B cell (primary cell): ENCODE data around the gene SPEN. TPM values are rescaled to one million over a fixed set of nuclear protein-coding genes. Genes with fewer than 3 reads are reported as not detected.

ENCODE experiments used
- ATAC-seq: fragments of 200-7000 bp; cut with Tn5 transposase; one replicate; pipeline ENCODE4 v1.10.0; 2021; ENCODE audit warnings: low read depth, mild to moderate bottlenecking, moderate number of reproducible peaks, moderate library complexity
- CTCF ChIA-PET: fragments of 350-600 bp; sonication (Branson Sonifier 250); formaldehyde crosslinking; loops from one replicate; lab custom pipeline; 2021; ENCODE audit warnings: antibody characterized with exemption, inconsistent platforms; lab: Charles Lee
- POLR2A ChIA-PET: fragments of 350-600 bp; sonication (Branson Sonifier 250); formaldehyde crosslinking; loops from one replicate; lab custom pipeline; 2021; ENCODE audit warnings: antibody characterized with exemption; lab: Charles Lee
- DNase-seq: peaks from one replicate; pipeline ENCODE4 v3.0.0; 2013
- H2AFZ ChIP-seq: 2 replicates; pipeline ENCODE4 v1.6.1; 2012; ENCODE audit warnings: mild to moderate bottlenecking, low read depth, low read length; ENCODE audit not compliant: insufficient read depth, poor library complexity, severe bottlenecking
- H3K27ac ChIP-seq, 2 donors: 1 replicate in 1 of 2; 2 replicates in 1 of 2; pipeline ENCODE4 v1.5.1; 2012 to 2013; ENCODE audit warnings: low read length in 2 of 2, mild to moderate bottlenecking in 2 of 2, moderate library complexity in 1 of 2
- H3K27me3 ChIP-seq, 4 experiments: fragments of 200-600 bp in 1 of 4; sonication (generic) in 1 of 4; replicated peaks in 1 of 4; 1 replicate in 2 of 4; 2 replicates in 2 of 4; pipeline versions ENCODE4 v1.6.1 to v1.7.0; 2013 to 2016; ENCODE audit warnings: low read length in 3 of 4, mild to moderate bottlenecking in 2 of 4, mixed read lengths in 1 of 4, moderate library complexity in 1 of 4; ENCODE audit not compliant: insufficient read depth in 4 of 4, control insufficient read depth in 3 of 4; ENCODE audit errors: control extremely low read depth in 1 of 4
- H3K36me3 ChIP-seq, 2 experiments: replicated peaks in 1 of 2; 1 replicate in 1 of 2; 2 replicates in 1 of 2; pipeline versions ENCODE4 v1.6.1 to v1.7.1; 2013; ENCODE audit warnings: low read length in 1 of 2; ENCODE audit not compliant: insufficient read depth in 2 of 2, control insufficient read depth in 1 of 2; ENCODE audit errors: control extremely low read depth in 1 of 2, extremely low read depth in 1 of 2
- H3K4me1 ChIP-seq, 2 donors: fragments of 200-600 bp in 1 of 2; sonication (generic) in 1 of 2; 1 replicate in 1 of 2; 2 replicates in 1 of 2; pipeline versions ENCODE4 v1.5.1 to v1.6.1; 2013 to 2017; ENCODE audit warnings: low read length in 2 of 2; ENCODE audit not compliant: control insufficient read depth in 2 of 2, insufficient read depth in 2 of 2
- H3K4me2 ChIP-seq: replicated peaks from 2 replicates; pipeline ENCODE3; 2012; ENCODE audit warnings: mild to moderate bottlenecking, low read depth, low read length; ENCODE audit not compliant: poor library complexity, severe bottlenecking
- H3K4me3 ChIP-seq, 5 experiments: fragments of 200-600 bp in 1 of 5; sonication (generic) in 1 of 5; 1 replicate in 3 of 5; 2 replicates in 2 of 5; pipeline versions ENCODE4 v1.5.1 to v1.7.0; 2011 to 2016; ENCODE audit warnings: low read length in 4 of 5, mild to moderate bottlenecking in 4 of 5, low read depth in 2 of 5, control low read depth in 1 of 5, moderate library complexity in 1 of 5; ENCODE audit not compliant: insufficient read depth in 1 of 5; ENCODE audit errors: control extremely low read depth in 1 of 5, extremely low read depth in 1 of 5
- H3K79me2 ChIP-seq: fragments of 200-600 bp; sonication (generic); one replicate; pipeline ENCODE4 v1.6.0; 2016; ENCODE audit warnings: low read length; ENCODE audit not compliant: control insufficient read depth, insufficient read depth
- H3K9ac ChIP-seq: fragments of 200-600 bp; sonication (generic); 2 replicates; pipeline ENCODE4 v1.6.1; 2017; ENCODE audit warnings: mild to moderate bottlenecking, low read length, moderate library complexity
- H3K9me3 ChIP-seq, 3 donors: one replicate each; pipeline versions ENCODE4 v1.6.1 to v1.7.1; 2013; ENCODE audit warnings: low read length in 2 of 3; ENCODE audit not compliant: control insufficient read depth in 2 of 3, insufficient read depth in 1 of 3; ENCODE audit errors: control extremely low read depth in 1 of 3
- H4K20me1 ChIP-seq: 2 replicates; pipeline ENCODE4 v1.6.0; 2012; ENCODE audit warnings: mild to moderate bottlenecking, low read length; ENCODE audit not compliant: insufficient read depth, control insufficient read depth, poor library complexity, severe bottlenecking
- H3K27ac Mint-ChIP-seq: one replicate; pipeline ENCODE4 v1.8.0; 2021; ENCODE audit warnings: mixed read lengths
- H3K27me3 Mint-ChIP-seq: one replicate; pipeline ENCODE4 v1.8.0; 2021; ENCODE audit warnings: mixed read lengths
- H3K4me1 Mint-ChIP-seq: one replicate; pipeline ENCODE4 v1.8.0; 2021; ENCODE audit warnings: mixed read lengths
- H3K4me3 Mint-ChIP-seq: one replicate; pipeline ENCODE4 v1.8.0; 2021; ENCODE audit warnings: mixed read lengths
- H3K9me3 Mint-ChIP-seq: one replicate; pipeline ENCODE4 v1.8.0; 2022; ENCODE audit warnings: mixed read lengths; ENCODE audit not compliant: insufficient read depth
- EZH2 ChIP-seq: IDR thresholded peaks from 2 replicates; pipeline ENCODE4 v1.6.1; 2012; ENCODE audit warnings: borderline replicate concordance, low read depth, mild to moderate bottlenecking, moderate library complexity, low read length; ENCODE audit not compliant: insufficient read depth, poor library complexity, severe bottlenecking
- WGBS: methylation state at CpG from one replicate; pipeline ENCODE4 v1.1.5; 2013; ENCODE audit warnings: missing lambda C conversion rate; ENCODE audit not compliant: insufficient coverage; 5-methylcytosine and 5-hydroxymethylcytosine counted together
- intact Hi-C: fragments of 100-400 bp; cut with micrococcal nuclease; formaldehyde crosslinking; loops from one replicate; pipeline ENCODE4 v1.10.0; 2022
- polyA plus RNA-seq: library from polyadenylated mRNA; depleted of rRNA; stranded (reverse); fragments of >200 nt; gene quantifications from 2 replicates; pipeline ENCODE4 v1.2.3, GENCODE V29; 2012
- total RNA-seq, 2 donors: library from RNA; stranded (reverse); fragments of 120-200 nt in 1 of 2; gene quantifications; 1 replicate in 1 of 2; 2 replicates in 1 of 2; pipeline versions ENCODE4 v1.2.3 to v1.2.4, GENCODE V29; 2013 to 2022
- TF ChIP-seq, protein P1 (sequence below): fragments of 200-600 bp; IDR thresholded peaks from one replicate; pipeline ENCODE4 v1.8.0; 2022; ENCODE audit warnings: antibody characterized with exemption, mild to moderate bottlenecking

The SPEN gene
- total and polyA plus RNA-seq, 2 donors (not counting 1 experiment from before 2014, with no cell fraction given): 29.1 to 126 TPM

DNA sequence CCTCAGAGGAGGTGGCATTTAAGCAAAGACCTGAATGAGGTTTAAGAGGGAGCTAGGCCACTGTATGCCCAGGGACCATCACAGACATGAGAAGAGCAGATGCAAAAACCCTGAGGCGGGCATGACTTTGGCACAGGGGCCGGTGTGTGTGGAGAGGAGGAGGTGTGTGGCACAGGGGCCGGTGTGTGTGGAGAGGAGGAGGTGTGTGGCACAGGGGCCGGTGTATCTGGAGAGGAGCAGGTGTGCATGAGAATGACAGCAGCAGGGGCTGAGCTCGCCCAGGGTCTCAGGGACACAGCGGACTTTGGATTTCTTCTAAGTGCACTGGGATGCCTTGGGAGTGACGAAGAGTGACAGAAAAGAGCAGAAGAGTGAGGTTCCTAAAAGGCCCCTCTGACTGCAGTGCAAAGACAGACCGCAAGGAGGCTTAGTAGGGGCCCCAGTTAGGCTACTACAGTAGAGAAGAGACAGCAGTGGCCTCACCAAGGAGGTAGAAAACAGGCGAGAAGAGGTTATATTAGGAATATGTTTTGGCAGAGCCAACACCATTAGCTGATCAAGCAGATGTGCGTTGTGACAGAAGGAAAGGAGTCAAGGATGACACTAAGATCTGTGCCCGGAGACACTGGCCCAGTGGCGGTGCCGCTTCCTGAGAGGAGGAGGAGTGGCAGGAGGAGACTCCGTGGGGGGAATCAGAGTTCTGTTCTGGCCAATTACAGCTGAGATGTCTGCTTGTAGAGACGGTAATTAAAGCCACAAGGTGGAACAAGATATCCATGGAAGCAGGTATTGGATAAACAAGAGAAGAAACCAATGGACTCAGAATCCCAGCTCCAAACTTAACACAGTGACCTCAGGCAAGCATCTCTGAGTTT is 110.0 kb downstream of the SPEN start:
- Mint-ChIP-seq H3K9me3 (no peaks in the 10 kb centered on the region), H3K4me1 (peaks cover 62% of the 10 kb centered on the region), H3K4me3 (no peak overlapping the region), H3K27me3 (no peaks in the 10 kb centered on the region), H3K27ac (peak overlapping the region; percentile 20)
- intact Hi-C loops: no loop called here
- ChIA-PET CTCF (interaction anchor here (0.7 to 5.3 kb wide), 7 partner anchors 37 to 1632 kb away, joined by 3 to 19 read pairs (median 4); partner anchors contain the start of gene UQCRHL), POLR2A (interaction anchor here (0.7 to 0.8 kb wide), 2 partner anchors 12 to 32 kb away, joined by 4 read pairs; no protein-coding TSS in a partner anchor)
- Histone ChIP-seq H3K9ac (no peak overlapping the region), H3K4me2 (no peak overlapping the region), H3K27me3 (no peaks in the 10 kb centered on the region), H3K4me3 (no peak overlapping the region), H3K36me3 (peaks cover 0 to 20% of the 10 kb centered on the region in 2 experiments), H3K79me2 (peaks cover 98% of the 10 kb centered on the region), H2AFZ (no peak overlapping the region), H4K20me1 (peaks cover 38% of the 10 kb centered on the region), H3K27ac (no peak overlapping the region), H3K4me1 (peaks cover 15 to 17% of the 10 kb centered on the region in 2 donors), H3K9me3 (no peaks in the 10 kb centered on the region)
- TF ChIP-seq EZH2: no peak
- TF ChIP-seq, protein P1, sequence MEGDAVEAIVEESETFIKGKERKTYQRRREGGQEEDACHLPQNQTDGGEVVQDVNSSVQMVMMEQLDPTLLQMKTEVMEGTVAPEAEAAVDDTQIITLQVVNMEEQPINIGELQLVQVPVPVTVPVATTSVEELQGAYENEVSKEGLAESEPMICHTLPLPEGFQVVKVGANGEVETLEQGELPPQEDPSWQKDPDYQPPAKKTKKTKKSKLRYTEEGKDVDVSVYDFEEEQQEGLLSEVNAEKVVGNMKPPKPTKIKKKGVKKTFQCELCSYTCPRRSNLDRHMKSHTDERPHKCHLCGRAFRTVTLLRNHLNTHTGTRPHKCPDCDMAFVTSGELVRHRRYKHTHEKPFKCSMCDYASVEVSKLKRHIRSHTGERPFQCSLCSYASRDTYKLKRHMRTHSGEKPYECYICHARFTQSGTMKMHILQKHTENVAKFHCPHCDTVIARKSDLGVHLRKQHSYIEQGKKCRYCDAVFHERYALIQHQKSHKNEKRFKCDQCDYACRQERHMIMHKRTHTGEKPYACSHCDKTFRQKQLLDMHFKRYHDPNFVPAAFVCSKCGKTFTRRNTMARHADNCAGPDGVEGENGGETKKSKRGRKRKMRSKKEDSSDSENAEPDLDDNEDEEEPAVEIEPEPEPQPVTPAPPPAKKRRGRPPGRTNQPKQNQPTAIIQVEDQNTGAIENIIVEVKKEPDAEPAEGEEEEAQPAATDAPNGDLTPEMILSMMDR: no peak
- DNase-seq (peak; percentile 11), ATAC-seq (no peak)
- whole genome bisulfite sequencing: 91% methylated on average over 15 of the region's 15 CpGs

DNA sequence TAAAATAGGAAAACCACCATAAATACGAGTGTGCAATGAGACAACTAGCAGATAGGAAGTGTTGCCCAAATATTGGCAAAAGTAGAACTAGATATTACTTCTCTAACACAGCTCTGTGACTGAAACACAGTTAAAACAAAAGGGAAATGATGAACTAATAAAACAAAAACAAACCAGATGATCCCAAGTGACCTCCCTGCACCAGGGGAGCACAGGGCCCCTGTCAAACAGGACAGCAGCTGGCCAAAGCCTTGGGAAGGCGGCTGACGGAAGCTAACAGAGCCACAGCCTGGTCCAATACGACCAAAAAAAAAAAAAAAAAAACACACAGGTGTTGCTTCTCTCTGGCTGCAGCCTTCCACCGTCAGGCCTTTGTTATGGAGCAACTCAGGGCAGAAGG is 110.6 kb downstream of the SPEN start:
- Histone ChIP-seq H3K36me3 (peaks cover 0 to 20% of the 10 kb centered on the region in 2 experiments), H3K9ac (no peak overlapping the region), H3K9me3 (no peaks in the 10 kb centered on the region), H4K20me1 (peaks cover 34% of the 10 kb centered on the region), H2AFZ (no peak overlapping the region), H3K4me3 (no peak overlapping the region), H3K4me1 (peaks cover 21 to 23% of the 10 kb centered on the region in 2 donors), H3K27me3 (no peaks in the 10 kb centered on the region), H3K4me2 (no peak overlapping the region), H3K79me2 (peaks cover 100% of the 10 kb centered on the region), H3K27ac (no peak overlapping the region)
- Mint-ChIP-seq H3K4me1 (peaks cover 63% of the 10 kb centered on the region), H3K9me3 (no peaks in the 10 kb centered on the region), H3K27ac (peak overlapping the region; percentile 20), H3K4me3 (no peak overlapping the region), H3K27me3 (no peaks in the 10 kb centered on the region)
- CTCF ChIA-PET: interaction anchor here (0.7 to 5.3 kb wide), 5 partner anchors 36 to 1632 kb away, joined by 3 to 19 read pairs (median 4); no protein-coding TSS in a partner anchor
- DNase-seq (no peak), ATAC-seq (no peak)
- intact Hi-C loops: no loop called here
- TF ChIP-seq, protein P1: no peak
- TF ChIP-seq EZH2: no peak
- POLR2A ChIA-PET: no interaction called here
- WGBS: 100% methylated on average over 2 of the region's 5 CpGs
